ENCODE data around the gene NR2C2AP. TPM values are rescaled to one million over a fixed set of nuclear protein-coding genes. Genes with fewer than 3 reads are reported as not detected.
"Not testable (repeated sequence)": the region's sequence is repeated elsewhere in the genome, so short reads cannot be mapped to it uniquely, and the experiment has no call there.

NR2C2AP gene
- total RNA-seq, 1 experiment from 2014 or later, result 42.1 TPM

GRCh38 chr19:19179548-19180441, 23.4 kb downstream of the NR2C2AP start:
- Histone ChIP-seq H3K4me1 (ENCODE audit: control insufficient read depth, insufficient read depth, low read length) (no peaks in the 10 kb centered on the region), H3K36me3 (ENCODE audit: control insufficient read depth, insufficient read depth, low read length) (no peaks in the 10 kb centered on the region; the same call in 1 of the 2 replicates), H3K9me3 (ENCODE audit: control insufficient read depth, insufficient read depth, low read depth, low read length) (no peaks in the 10 kb centered on the region), H3K27me3 (ENCODE audit: control insufficient read depth, insufficient read depth, low read length) (no peaks in the 10 kb centered on the region), H3K27ac (ENCODE audit: low read length) (no peak overlapping the region), H3K4me3 (ENCODE audit: low read depth in 2 of 2, low read length in 2 of 2) (no peak overlapping the region)
- DNase-seq (ENCODE audit: low read depth, low spot score) (no peak), ATAC-seq (no peak)
- POLR2A ChIA-PET, result no interaction called here
- BruUV-seq (replicated peaks), result no TSS peak
- TF ChIP-seq SIN3A (IDR thresholded peaks at IDR 0.05; ENCODE audit: borderline replicate concordance, insufficient read depth, low read depth, low read length), result no peak
- no peak for TF ChIP-seq CTCF (IDR thresholded peaks at IDR 0.05)
- TF ChIP-seq TCF7L2 (IDR thresholded peaks at IDR 0.05; ENCODE audit: low read depth, low read length), result no peak
- TF ChIP-seq POLR2AphosphoS5 (IDR thresholded peaks at IDR 0.05; ENCODE audit: low read depth, low read length), result no peak
- TF ChIP-seq REST (IDR thresholded peaks at IDR 0.05; ENCODE audit: insufficient read depth in 1 of 2, low read depth in 2 of 2, low read length in 1 of 2), result no peak
- CTCF ChIA-PET, result interaction anchor here (0.7 kb wide), 1 partner anchor 174 kb away, joined by 7 read pairs; no protein-coding TSS in a partner anchor
- in situ Hi-C loops (cut with HindIII; ENCODE audit: low pct_unique_long_range_greater_than_20kb, low sequenced_read_pairs), result no loop called here
- intact Hi-C loops (cut with micrococcal nuclease; ENCODE audit: unreplicated experiment), result no loop called here

- Histone ChIP-seq H3K36me3 (ENCODE audit: control insufficient read depth, insufficient read depth, low read length) (no peaks in the 10 kb centered on the region; the same call in 1 of the 2 replicates), H3K9me3 (ENCODE audit: control insufficient read depth, insufficient read depth, low read depth, low read length) (no peaks in the 10 kb centered on the region), H3K4me3 (ENCODE audit: low read depth in 2 of 2, low read length in 2 of 2) (no peak overlapping the region), H3K27me3 (ENCODE audit: control insufficient read depth, insufficient read depth, low read length) (no peaks in the 10 kb centered on the region), H3K4me1 (ENCODE audit: control insufficient read depth, insufficient read depth, low read length) (no peaks in the 10 kb centered on the region), H3K27ac (ENCODE audit: low read length) (no peak overlapping the region)
- DNase-seq (ENCODE audit: low read depth, low spot score), result no peak
- TF ChIP-seq SIN3A (IDR thresholded peaks at IDR 0.05; ENCODE audit: borderline replicate concordance, insufficient read depth, low read depth, low read length) (no peak), REST (IDR thresholded peaks at IDR 0.05; ENCODE audit: insufficient read depth in 1 of 2, low read depth in 2 of 2, low read length in 1 of 2) (no peak), POLR2AphosphoS5 (IDR thresholded peaks at IDR 0.05; ENCODE audit: low read depth, low read length) (no peak), CTCF (IDR thresholded peaks at IDR 0.05) (no peak), TCF7L2 (IDR thresholded peaks at IDR 0.05; ENCODE audit: low read depth, low read length) (no peak)
- no TSS peak for BruUV-seq (replicated peaks)
- ATAC-seq, result no peak
- CTCF ChIA-PET, result no interaction called here
- intact Hi-C loops (cut with micrococcal nuclease; ENCODE audit: unreplicated experiment), result no loop called here
- POLR2A ChIA-PET, result no interaction called here
- in situ Hi-C loops (cut with HindIII; ENCODE audit: low pct_unique_long_range_greater_than_20kb, low sequenced_read_pairs), result no loop called here
These were observed 26.3 kb downstream of the NR2C2AP start for GRCh38 chr19:19176950-19177349.

- H3K9me3 ChIP-seq (ENCODE audit: control insufficient read depth, insufficient read depth, low read depth, low read length); intact Hi-C loops (cut with micrococcal nuclease; ENCODE audit: unreplicated experiment); H3K4me3 ChIP-seq (ENCODE audit: low read depth in 2 of 2, low read length in 2 of 2); H3K4me1 ChIP-seq (ENCODE audit: control insufficient read depth, insufficient read depth, low read length); BruUV-seq (replicated peaks); H3K27ac ChIP-seq (ENCODE audit: low read length); POLR2A ChIA-PET; in situ Hi-C loops (cut with HindIII; ENCODE audit: low pct_unique_long_range_greater_than_20kb, low sequenced_read_pairs); H3K27me3 ChIP-seq (ENCODE audit: control insufficient read depth, insufficient read depth, low read length); H3K36me3 ChIP-seq (ENCODE audit: control insufficient read depth, insufficient read depth, low read length); DNase-seq (ENCODE audit: low read depth, low spot score); ATAC-seq: not testable (repeated sequence)
- CTCF ChIA-PET, result interaction anchor here (0.8 kb wide), 1 partner anchor 120 kb away, joined by 3 read pairs; no protein-coding TSS in a partner anchor
These were observed 30.0 kb downstream of the NR2C2AP start for GRCh38 chr19:19173243-19173642.
